MM.1S (cell line): Measurements from ENCODE around the gene ABCC11.

Experiments
- CTCF ChIP-seq: fragments of 300-600 bp; sonication (generic); IDR thresholded peaks from 2 replicates; pipeline ENCODE4 v1.5.1; 2016; ENCODE audit warnings: antibody characterized with exemption, low read length, mixed read lengths
- EZH2 ChIP-seq: fragments of 300-600 bp; sonication (generic); optimal IDR thresholded peaks from 2 replicates; pipeline ENCODE3; 2017; ENCODE audit warnings: low read depth, mild to moderate bottlenecking, antibody characterized with exemption, low read length, mixed read lengths
- EZH2phosphoT487 ChIP-seq: fragments of 300-600 bp; sonication (generic); IDR thresholded peaks from 2 replicates; pipeline ENCODE4 v1.6.1; 2018; ENCODE audit warnings: antibody characterized with exemption, low read length

GRCh38 chr16:48143812-48144368, 103.4 kb downstream of the ABCC11 start:
- TF ChIP-seq CTCF (no peak), EZH2phosphoT487 (no peak), EZH2 (no peak)
